Neuronal stem cell (in vitro differentiated cells): Measurements from ENCODE around the gene HMGN3.

Experiments used
- DNase-seq: peaks from one replicate; pipeline ENCODE4 v3.0.0-alpha.2; 2013; ENCODE audit warnings: low spot score
- H2AFZ ChIP-seq: one replicate; pipeline ENCODE4 v1.6.1; 2013; ENCODE audit warnings: mild to moderate bottlenecking, low read length, inconsistent platforms
- H2AK5ac ChIP-seq: 2 replicates; pipeline ENCODE4 v1.6.1; 2013; ENCODE audit warnings: low read depth, mild to moderate bottlenecking, inconsistent platforms, low read length, moderate library complexity, mixed read lengths
- H2BK120ac ChIP-seq: 2 replicates; pipeline ENCODE4 v1.6.1; 2013; ENCODE audit warnings: low read depth, mild to moderate bottlenecking, inconsistent platforms, low read length, moderate library complexity, mixed read lengths
- H2BK12ac ChIP-seq: one replicate; pipeline ENCODE4 v1.6.1; 2013; ENCODE audit warnings: low read length, inconsistent platforms
- H2BK15ac ChIP-seq: 2 replicates; pipeline ENCODE4 v1.6.1; 2013; ENCODE audit warnings: mild to moderate bottlenecking, low read length, inconsistent platforms, mixed read lengths
- H2BK5ac ChIP-seq: one replicate; pipeline ENCODE4 v1.6.1; 2013; ENCODE audit warnings: inconsistent platforms, mild to moderate bottlenecking, low read length, moderate library complexity
- H3K14ac ChIP-seq: one replicate; pipeline ENCODE4 v1.6.1; 2013; ENCODE audit warnings: low read length, inconsistent platforms
- H3K18ac ChIP-seq: 2 replicates; pipeline ENCODE4 v1.6.1; 2013; ENCODE audit warnings: low read length, inconsistent platforms
- H3K23ac ChIP-seq: 2 replicates; pipeline ENCODE4 v1.6.1; 2013; ENCODE audit warnings: low read depth, mild to moderate bottlenecking, mixed read lengths, low read length, inconsistent platforms; ENCODE audit not compliant: poor library complexity
- H3K27ac ChIP-seq: replicated peaks from 3 replicates; pipeline ENCODE4 v1.5.1; 2013; ENCODE audit warnings: low read length, inconsistent platforms
- H3K27me3 ChIP-seq, 3 experiments: 2 replicates each; pipeline ENCODE4 v1.6.1; 2013; ENCODE audit warnings: low read length in 3 of 3, mild to moderate bottlenecking in 2 of 3, inconsistent platforms in 1 of 3, low read depth in 1 of 3, mixed read lengths in 1 of 3, moderate library complexity in 1 of 3; ENCODE audit not compliant: control insufficient read depth in 3 of 3, insufficient read depth in 3 of 3
- H3K36me3 ChIP-seq, 2 donors: replicated peaks in 1 of 2; 2 replicates each; pipeline ENCODE4 v1.6.1; 2013; ENCODE audit warnings: low read length in 2 of 2; ENCODE audit not compliant: control insufficient read depth in 2 of 2, insufficient read depth in 2 of 2
- H3K4ac ChIP-seq: 2 replicates; pipeline ENCODE4 v1.6.1; 2013; ENCODE audit warnings: inconsistent platforms, mild to moderate bottlenecking, low read length, moderate library complexity
- H3K4me1 ChIP-seq, 2 donors: 1 replicate in 1 of 2; 2 replicates in 1 of 2; pipeline ENCODE4 v1.6.1; 2013; ENCODE audit warnings: low read length in 2 of 2, low read depth in 1 of 2; ENCODE audit not compliant: control insufficient read depth in 2 of 2, insufficient read depth in 1 of 2
- H3K4me2 ChIP-seq: one replicate; pipeline ENCODE4 v1.6.1; 2013; ENCODE audit warnings: mild to moderate bottlenecking, low read length, inconsistent platforms; ENCODE audit not compliant: insufficient read depth, poor library complexity, severe bottlenecking
- H3K4me3 ChIP-seq, 2 donors: 2 replicates each; pipeline ENCODE4 v1.5.1; 2013; ENCODE audit warnings: low read length in 2 of 2, mild to moderate bottlenecking in 2 of 2, inconsistent platforms in 1 of 2, moderate library complexity in 1 of 2
- H3K79me1 ChIP-seq: one replicate; pipeline ENCODE4 v1.6.1; 2013; ENCODE audit warnings: low read depth, mild to moderate bottlenecking, inconsistent platforms, low read length, moderate library complexity
- H3K9ac ChIP-seq: one replicate; pipeline ENCODE4 v1.6.1; 2013; ENCODE audit warnings: mild to moderate bottlenecking, low read depth, low read length, inconsistent platforms; ENCODE audit not compliant: poor library complexity
- H3K9me3 ChIP-seq, 2 donors: replicated peaks in 1 of 2; 2 replicates each; pipeline versions ENCODE3 to v1.6.1; 2013; ENCODE audit warnings: low read length in 2 of 2, mild to moderate bottlenecking in 2 of 2, inconsistent platforms in 1 of 2, low read depth in 1 of 2, mixed read lengths in 1 of 2, moderate library complexity in 1 of 2; ENCODE audit not compliant: control insufficient read depth in 2 of 2, insufficient read depth in 1 of 2
- H4K8ac ChIP-seq: one replicate; pipeline ENCODE4 v1.6.1; 2013; ENCODE audit warnings: low read depth, mild to moderate bottlenecking, inconsistent platforms, low read length, moderate library complexity
- H4K91ac ChIP-seq: one replicate; pipeline ENCODE4 v1.6.1; 2013; ENCODE audit warnings: low read length, low read depth, mild to moderate bottlenecking, inconsistent platforms; ENCODE audit not compliant: poor library complexity
- WGBS, 2 donors: extraction: QIAGEN DNeasy Blood & Tissue Kit; methylation state at CpG; one replicate each; pipeline ENCODE4 v1.1.7; 2013; ENCODE audit warnings: missing lambda C conversion rate in 2 of 2, mixed read lengths in 1 of 2; ENCODE audit not compliant: insufficient read length in 2 of 2, insufficient replicate concordance in 1 of 2; ENCODE audit errors: extremely low coverage in 2 of 2; 5-methylcytosine and 5-hydroxymethylcytosine counted together

Gene HMGN3

GRCh38 chr6:79184641-79185040 lies 49.8 kb downstream of the HMGN3 start:
- Histone ChIP-seq H3K14ac (no peak overlapping the region), H3K4ac (no peak overlapping the region), H2BK5ac (no peak overlapping the region), H3K9ac (no peak overlapping the region), H3K27me3 (peaks cover 0 to 2% (median 0%) of the 10 kb centered on the region in 3 experiments), H3K4me3 (no peak overlapping the region), H3K9me3 (no peaks in the 10 kb centered on the region), H3K79me1 (no peaks in the 10 kb centered on the region), H3K4me2 (no peak overlapping the region), H2BK15ac (no peak overlapping the region), H3K18ac (no peak overlapping the region), H2AFZ (no peak overlapping the region), H3K27ac (no peak overlapping the region), H4K8ac (no peak overlapping the region), H3K36me3 (no peaks in the 10 kb centered on the region), H2BK12ac (no peak overlapping the region), H2AK5ac (no peak overlapping the region), H2BK120ac (no peak overlapping the region), H3K4me1 (peaks cover 0 to 5% of the 10 kb centered on the region in 2 donors), H3K23ac (no peak overlapping the region), H4K91ac (no peak overlapping the region)
- no peak for DNase-seq
- WGBS, 2 donors = no CpG with 5 or more reads among the region's 3 CpGs

- Histone ChIP-seq H3K18ac (no peak overlapping the region), H4K91ac (no peak overlapping the region), H2BK120ac (no peak overlapping the region), H3K79me1 (no peaks in the 10 kb centered on the region), H3K4ac (no peak overlapping the region), H3K9ac (no peak overlapping the region), H4K8ac (no peak overlapping the region), H3K27ac (no peak overlapping the region), H3K36me3 (no peaks in the 10 kb centered on the region), H2AK5ac (no peak overlapping the region), H3K4me3 (no peak overlapping the region), H3K4me1 (peaks cover 0 to 5% of the 10 kb centered on the region in 2 donors), H3K27me3 (peaks cover 0 to 2% (median 0%) of the 10 kb centered on the region in 3 experiments), H2BK15ac (no peak overlapping the region), H3K14ac (no peak overlapping the region), H3K4me2 (no peak overlapping the region), H2BK12ac (no peak overlapping the region), H3K23ac (no peak overlapping the region), H2BK5ac (no peak overlapping the region), H2AFZ (no peak overlapping the region), H3K9me3 (no peaks in the 10 kb centered on the region)
- no peak for DNase-seq
- WGBS, 2 donors = no CpG with 5 or more reads among the region's 2 CpGs
Observed at GRCh38 chr6:79184086-79184485, 50.4 kb downstream of the HMGN3 start.

GRCh38 chr6:79180052-79180451 lies 54.4 kb downstream of the HMGN3 start:
- no peak for DNase-seq
- no peaks in the 10 kb centered on the region for H3K4me1 ChIP-seq
- H3K27ac ChIP-seq = no peak overlapping the region
- no peak overlapping the region for H4K8ac ChIP-seq
- no peak overlapping the region for H2BK120ac ChIP-seq
- H3K36me3 ChIP-seq = no peaks in the 10 kb centered on the region
- H3K4me2 ChIP-seq = no peak overlapping the region
- no peak overlapping the region for H3K9ac ChIP-seq
- H2BK12ac ChIP-seq = no peak overlapping the region
- H2AFZ ChIP-seq = no peak overlapping the region
- H3K79me1 ChIP-seq = no peaks in the 10 kb centered on the region
- no peak overlapping the region for H3K23ac ChIP-seq
- peaks cover 0 to 2% (median 0%) of the 10 kb centered on the region in 3 experiments for H3K27me3 ChIP-seq
- no peak overlapping the region for H2BK5ac ChIP-seq
- no peak overlapping the region for H3K18ac ChIP-seq
- H2AK5ac ChIP-seq = no peak overlapping the region
- no peak overlapping the region for H3K4me3 ChIP-seq
- H4K91ac ChIP-seq = no peak overlapping the region
- H3K4ac ChIP-seq = no peak overlapping the region
- H2BK15ac ChIP-seq = no peak overlapping the region
- WGBS, 2 donors = no CpG with 5 or more reads among the region's 2 CpGs
- no peak overlapping the region for H3K14ac ChIP-seq
- peaks cover 0 to 3% of the 10 kb centered on the region in 2 donors for H3K9me3 ChIP-seq

GRCh38 chr6:79173378-79173777 lies 61.1 kb downstream of the HMGN3 start:
- DNase-seq = no peak
- H2BK5ac ChIP-seq = no peak overlapping the region
- no peaks in the 10 kb centered on the region for H3K27me3 ChIP-seq

More at GRCh38 chr6:79173378-79173777, 61.1 kb downstream of the HMGN3 start:
- Histone ChIP-seq H3K4me2 (no peak overlapping the region), H3K18ac (no peak overlapping the region), H3K27ac (no peak overlapping the region), H4K8ac (no peak overlapping the region), H3K9ac (no peak overlapping the region), H3K36me3 (no peaks in the 10 kb centered on the region), H3K23ac (no peak overlapping the region), H2BK120ac (no peak overlapping the region), H2AK5ac (no peak overlapping the region), H3K9me3 (peaks cover 0 to 3% of the 10 kb centered on the region in 2 donors), H2AFZ (no peak overlapping the region), H3K14ac (no peak overlapping the region), H2BK15ac (no peak overlapping the region), H4K91ac (no peak overlapping the region), H2BK12ac (no peak overlapping the region), H3K4me3 (no peak overlapping the region), H3K79me1 (no peaks in the 10 kb centered on the region), H3K4ac (no peak overlapping the region), H3K4me1 (peaks cover 0 to 2% of the 10 kb centered on the region in 2 donors)
